ENCODE data around the gene RIMS1. TPM values are rescaled to one million over a fixed set of nuclear protein-coding genes. Genes with fewer than 3 reads are reported as not detected.

Gene RIMS1
- total RNA-seq, 3 donors from 2014 or later (not counting 1 experiment from before 2014, with no cell fraction given), result not detected

DNA sequence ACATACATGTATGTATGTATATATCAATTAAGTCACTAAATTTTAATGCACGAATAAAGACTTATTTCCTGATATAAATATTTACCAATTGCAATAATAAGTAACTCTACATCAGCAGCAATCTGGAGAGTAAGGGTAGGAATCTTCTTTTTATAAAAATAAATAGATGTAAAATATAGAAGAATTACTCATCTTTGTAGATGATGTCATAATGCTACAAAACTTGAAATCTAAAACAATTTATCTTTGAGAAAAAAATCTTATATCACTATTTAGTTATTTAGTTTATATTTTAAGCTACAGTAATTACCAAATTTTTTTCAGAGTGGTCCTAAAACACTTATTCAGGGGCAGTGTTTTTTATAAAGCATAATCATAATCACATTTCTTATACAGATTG is 351.7 kb downstream of the RIMS1 start:
- TF ChIP-seq, protein P1, sequence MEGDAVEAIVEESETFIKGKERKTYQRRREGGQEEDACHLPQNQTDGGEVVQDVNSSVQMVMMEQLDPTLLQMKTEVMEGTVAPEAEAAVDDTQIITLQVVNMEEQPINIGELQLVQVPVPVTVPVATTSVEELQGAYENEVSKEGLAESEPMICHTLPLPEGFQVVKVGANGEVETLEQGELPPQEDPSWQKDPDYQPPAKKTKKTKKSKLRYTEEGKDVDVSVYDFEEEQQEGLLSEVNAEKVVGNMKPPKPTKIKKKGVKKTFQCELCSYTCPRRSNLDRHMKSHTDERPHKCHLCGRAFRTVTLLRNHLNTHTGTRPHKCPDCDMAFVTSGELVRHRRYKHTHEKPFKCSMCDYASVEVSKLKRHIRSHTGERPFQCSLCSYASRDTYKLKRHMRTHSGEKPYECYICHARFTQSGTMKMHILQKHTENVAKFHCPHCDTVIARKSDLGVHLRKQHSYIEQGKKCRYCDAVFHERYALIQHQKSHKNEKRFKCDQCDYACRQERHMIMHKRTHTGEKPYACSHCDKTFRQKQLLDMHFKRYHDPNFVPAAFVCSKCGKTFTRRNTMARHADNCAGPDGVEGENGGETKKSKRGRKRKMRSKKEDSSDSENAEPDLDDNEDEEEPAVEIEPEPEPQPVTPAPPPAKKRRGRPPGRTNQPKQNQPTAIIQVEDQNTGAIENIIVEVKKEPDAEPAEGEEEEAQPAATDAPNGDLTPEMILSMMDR (IDR thresholded peaks at IDR 0.05), result no peak
- Mint-ChIP-seq H3K27me3 (ENCODE audit: low read depth in 2 of 2) (no peaks in the 10 kb centered on the region), H3K4me1 (no peaks in the 10 kb centered on the region), H3K4me3 (no peak overlapping the region), H3K9me3 (peaks cover 0 to 2% of the 10 kb centered on the region in 2 donors), H3K27ac (no peak overlapping the region), H3K36me3 (no peaks in the 10 kb centered on the region)
- no peak overlapping the region for H3K4me3 ChIP-seq (ENCODE audit: low read length)
- WGBS (ENCODE audit: insufficient coverage), result no CpG with 5 or more reads among the region's 1 CpG
- no peaks in the 10 kb centered on the region for H3K4me1 ChIP-seq (ENCODE audit: control insufficient read depth, insufficient read depth, low read length)
- H3K27ac ChIP-seq (ENCODE audit: low read length), result no peak overlapping the region
- ATAC-seq (no peak), DNase-seq (no peak)
- H3K36me3 ChIP-seq (ENCODE audit: control insufficient read depth, insufficient read depth, low read length), result no peaks in the 10 kb centered on the region
- no peaks in the 10 kb centered on the region for H3K27me3 ChIP-seq (ENCODE audit: control insufficient read depth, insufficient read depth, low read length)
- intact Hi-C loops (cut with micrococcal nuclease), result no loop called here
- H3K9me3 ChIP-seq (ENCODE audit: control insufficient read depth, insufficient read depth, low read length), result no peaks in the 10 kb centered on the region

DNA sequence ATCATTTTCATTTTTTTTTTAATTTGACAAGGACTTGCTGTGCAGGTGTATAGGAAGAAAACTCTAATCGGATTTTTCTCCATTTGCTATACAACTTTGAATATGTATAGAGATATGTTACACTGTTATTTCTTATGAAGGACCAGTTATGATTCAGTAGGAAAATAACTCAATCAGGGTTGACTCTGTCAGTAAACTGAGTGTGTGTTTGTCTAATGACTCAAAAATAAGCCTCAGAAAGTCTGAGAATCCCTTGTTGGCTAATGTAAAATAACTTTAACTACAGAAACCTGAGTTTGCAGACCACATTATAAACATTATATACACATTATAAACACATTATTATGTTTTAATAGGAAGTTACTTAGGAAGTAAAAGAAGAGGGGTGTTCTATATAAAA is 352.6 kb downstream of the RIMS1 start:
- intact Hi-C loops (cut with micrococcal nuclease), result no loop called here
- WGBS (ENCODE audit: insufficient coverage), result no CpG with 5 or more reads among the region's 1 CpG
- no peaks in the 10 kb centered on the region for H3K36me3 Mint-ChIP-seq

DNA sequence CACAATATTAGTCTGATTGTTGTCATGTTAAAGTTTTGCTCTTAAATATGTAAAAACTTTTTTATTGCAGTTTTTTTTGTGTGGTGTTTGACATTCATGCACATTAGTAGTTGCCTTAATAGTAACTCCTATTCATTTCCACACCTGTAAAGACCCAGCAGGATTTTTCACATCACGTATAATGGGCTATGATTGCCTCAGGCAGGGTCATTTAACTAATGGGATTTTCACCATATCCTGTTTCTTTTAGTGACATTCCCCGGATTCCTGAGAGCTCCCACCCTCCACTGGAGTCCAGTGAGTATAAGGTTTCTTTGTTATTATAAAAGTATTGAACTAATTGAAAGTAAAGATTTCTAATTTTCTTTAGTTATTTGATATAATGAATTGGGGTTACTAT is 359.2 kb downstream of the RIMS1 start:
- no peak overlapping the region for H3K27ac Mint-ChIP-seq
- H3K27me3 Mint-ChIP-seq (ENCODE audit: low read depth in 2 of 2), result no peaks in the 10 kb centered on the region
- H3K27me3 ChIP-seq (ENCODE audit: control insufficient read depth, insufficient read depth, low read length), result no peaks in the 10 kb centered on the region
- intact Hi-C loops (cut with micrococcal nuclease), result no loop called here
- TF ChIP-seq, protein P1 (IDR thresholded peaks at IDR 0.05), result no peak
- no peak for ATAC-seq
- no peak for DNase-seq
- no peaks in the 10 kb centered on the region for H3K36me3 Mint-ChIP-seq
- WGBS (ENCODE audit: insufficient coverage), result 86% methylated on average over 1 of the region's 2 CpGs
- no peak overlapping the region for H3K4me3 ChIP-seq (ENCODE audit: low read length)
- H3K36me3 ChIP-seq (ENCODE audit: control insufficient read depth, insufficient read depth, low read length), result no peaks in the 10 kb centered on the region
- no peaks in the 10 kb centered on the region for H3K9me3 ChIP-seq (ENCODE audit: control insufficient read depth, insufficient read depth, low read length)
- no peaks in the 10 kb centered on the region for H3K4me1 ChIP-seq (ENCODE audit: control insufficient read depth, insufficient read depth, low read length)
- H3K27ac ChIP-seq (ENCODE audit: low read length), result no peak overlapping the region
- H3K4me1 Mint-ChIP-seq, result no peaks in the 10 kb centered on the region
- no peak overlapping the region for H3K4me3 Mint-ChIP-seq
- H3K9me3 Mint-ChIP-seq, result no peaks in the 10 kb centered on the region

More for the DNA sequence above, 352.6 kb downstream of the RIMS1 start:
- H3K4me3 ChIP-seq (ENCODE audit: low read length), result no peak overlapping the region
- H3K27ac Mint-ChIP-seq, result no peak overlapping the region
- TF ChIP-seq, protein P1 (IDR thresholded peaks at IDR 0.05), result no peak
- peaks cover 0 to 2% of the 10 kb centered on the region in 2 donors for H3K9me3 Mint-ChIP-seq
- H3K36me3 ChIP-seq (ENCODE audit: control insufficient read depth, insufficient read depth, low read length), result no peaks in the 10 kb centered on the region
- H3K27ac ChIP-seq (ENCODE audit: low read length), result no peak overlapping the region
- DNase-seq (no peak), ATAC-seq (no peak)
- H3K27me3 Mint-ChIP-seq (ENCODE audit: low read depth in 2 of 2), result no peaks in the 10 kb centered on the region
- H3K27me3 ChIP-seq (ENCODE audit: control insufficient read depth, insufficient read depth, low read length), result no peaks in the 10 kb centered on the region
- no peaks in the 10 kb centered on the region for H3K4me1 ChIP-seq (ENCODE audit: control insufficient read depth, insufficient read depth, low read length)
- H3K4me3 Mint-ChIP-seq, result no peak overlapping the region
- no peaks in the 10 kb centered on the region for H3K4me1 Mint-ChIP-seq
- H3K9me3 ChIP-seq (ENCODE audit: control insufficient read depth, insufficient read depth, low read length), result no peaks in the 10 kb centered on the region

DNA sequence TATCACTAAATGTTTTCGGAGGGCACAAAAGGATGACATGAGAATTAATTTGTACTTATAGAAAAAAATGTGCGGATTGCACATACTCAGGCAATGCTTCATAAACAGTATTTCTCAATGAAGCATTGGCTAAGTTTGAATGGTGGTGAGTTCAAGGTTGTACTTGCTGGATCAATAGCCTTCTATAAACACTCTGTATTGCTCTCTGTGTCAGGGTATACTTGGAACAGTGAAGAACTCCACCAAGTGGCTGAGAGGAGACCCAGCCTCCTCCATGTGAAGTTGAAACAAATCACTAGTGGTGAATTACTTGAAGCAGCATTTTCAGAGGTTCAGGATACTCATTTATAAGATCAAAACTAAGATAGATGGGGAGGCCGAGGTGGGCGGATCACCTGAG is 360.6 kb downstream of the RIMS1 start:
- Mint-ChIP-seq H3K27ac (no peak overlapping the region), H3K9me3 (no peaks in the 10 kb centered on the region), H3K4me1 (no peaks in the 10 kb centered on the region), H3K4me3 (no peak overlapping the region), H3K27me3 (ENCODE audit: low read depth in 2 of 2) (no peaks in the 10 kb centered on the region), H3K36me3 (no peaks in the 10 kb centered on the region)
- Histone ChIP-seq H3K36me3 (ENCODE audit: control insufficient read depth, insufficient read depth, low read length) (no peaks in the 10 kb centered on the region), H3K4me1 (ENCODE audit: control insufficient read depth, insufficient read depth, low read length) (no peaks in the 10 kb centered on the region), H3K27ac (ENCODE audit: low read length) (no peak overlapping the region), H3K4me3 (ENCODE audit: low read length) (no peak overlapping the region), H3K9me3 (ENCODE audit: control insufficient read depth, insufficient read depth, low read length) (no peaks in the 10 kb centered on the region), H3K27me3 (ENCODE audit: control insufficient read depth, insufficient read depth, low read length) (no peaks in the 10 kb centered on the region)
- no peak for ATAC-seq
- TF ChIP-seq, protein P1 (IDR thresholded peaks at IDR 0.05), result no peak
- WGBS (ENCODE audit: insufficient coverage), result 92% methylated on average over 3 of the region's 4 CpGs
- DNase-seq, result no peak
- intact Hi-C loops (cut with micrococcal nuclease), result no loop called here
